Esophagus squamous epithelium (tissue), 5 donors: Measurements from ENCODE around the gene PDS5B. TPM values are rescaled to one million over a fixed set of nuclear protein-coding genes. Genes with fewer than 3 reads are reported as not detected.

ENCODE experiments used
- DNase-seq: peaks from one replicate; lab custom pipeline; 2025; lab: John Stamatoyannopoulos, UW
- H3K27ac ChIP-seq, 4 donors: fragments of 200-600 bp; sonication (generic); one replicate each; pipeline ENCODE4 v1.5.1; 2016 to 2019; ENCODE audit warnings: mild to moderate bottlenecking in 1 of 4
- H3K27me3 ChIP-seq, 4 donors: fragments of 200-600 bp; sonication (generic); 1 replicate in 3 of 4; 2 replicates in 1 of 4; pipeline versions ENCODE4 v1.5.1 to v1.6.0; 2017 to 2021; ENCODE audit warnings: antibody characterized with exemption in 1 of 4
- H3K36me3 ChIP-seq, 3 donors: fragments of 200-600 bp; sonication (generic); one replicate each; pipeline ENCODE4 v1.5.1; 2016 to 2019
- H3K4me1 ChIP-seq, 3 donors: fragments of 200-600 bp; sonication (generic); one replicate each; pipeline ENCODE4 v1.5.1; 2017 to 2019
- H3K4me3 ChIP-seq, 4 donors: fragments of 200-600 bp; sonication (generic); 1 replicate in 3 of 4; 2 replicates in 1 of 4; pipeline ENCODE4 v1.5.1; 2016 to 2019; ENCODE audit warnings: mild to moderate bottlenecking in 2 of 4, moderate library complexity in 1 of 4
- H3K9me3 ChIP-seq, 3 donors: fragments of 200-600 bp; sonication (generic); one replicate each; pipeline ENCODE4 v1.5.1; 2016 to 2019
- CTCF ChIP-seq, 6 experiments: fragments of 450-650 bp in 4 of 6; fragments of 200-600 bp in 2 of 6; sonication (generic) in 2 of 6; IDR thresholded peaks; one replicate each; pipeline ENCODE4 v1.5.1; 2016 to 2019; ENCODE audit warnings: antibody characterized with exemption in 6 of 6, mild to moderate bottlenecking in 4 of 6, moderate library complexity in 4 of 6
- POLR2A ChIP-seq, 4 donors: fragments of 450-650 bp; IDR thresholded peaks; one replicate each; pipeline ENCODE4 v1.6.1; 2017; ENCODE audit warnings: antibody characterized with exemption in 4 of 4, mild to moderate bottlenecking in 4 of 4, moderate library complexity in 3 of 4
- WGBS, 2 donors: methylation state at CpG; one replicate each; pipeline ENCODE4 v1.1.5; 2018; 5-methylcytosine and 5-hydroxymethylcytosine counted together
- intact Hi-C: fragments of 100-400 bp; cut with DNase I; formaldehyde crosslinking; loops from one replicate; pipeline ENCODE4 v1.15.0; 2022
- total RNA-seq, 4 donors: library from RNA; depleted of rRNA; stranded (reverse); fragments of >200 nt; gene quantifications; one replicate each; pipeline ENCODE4 v1.1.0, GENCODE V29; 2016
- donor health status: DM: yes; HTN: yes; CAD: no.

PDS5B gene
- total RNA-seq, 4 donors from 2014 or later = 8.9 to 23.5 (median 15.1) TPM

- WGBS, 2 donors = 0% methylated on average over 15 to 29 of the region's 32 CpGs
- H3K4me3 ChIP-seq = peak within 1 kb of the TSS; percentile 53 to 92 (median 74)
- intact Hi-C loops = loop anchor here (10.0 kb wide), 1 partner anchor 46 kb away; the partner anchor contains the start of gene PDS5B
- DNase-seq = peak; percentile 70
- H3K36me3 ChIP-seq = peaks cover 0 to 19% (median 0%) of the 10 kb centered on the region in 3 donors
- H3K4me1 ChIP-seq = peaks cover 9 to 46% (median 13%) of the 10 kb centered on the region in 3 donors
- no peaks in the 10 kb centered on the region for H3K27me3 ChIP-seq
- H3K27ac ChIP-seq = peak within 1 kb of the TSS; percentile 88 to 99 (median 94)
- H3K9me3 ChIP-seq = no peaks in the 10 kb centered on the region
- TF ChIP-seq CTCF (IDR thresholded peaks at IDR 0.05) (peak in 3 of 6 experiments; percentile 8 to 48 (median 13)), POLR2A (IDR thresholded peaks at IDR 0.05) (peak in 1 of 4 donors; percentile 40)
Observed at GRCh38 chr13:32538621-32539246, 47.5 kb upstream of the PDS5B start, which contains the start of gene N4BP2L2. TSS of gene N4BP2L2 (minus strand) at chr13:32538795. CDS start at chr13:32537027, 1,768 bp downstream.

- H3K27me3 ChIP-seq = peaks cover 0 to 2% (median 0%) of the 10 kb centered on the region in 4 donors
- intact Hi-C loops = no loop called here
- 82 to 89% methylated on average over 2 of the region's 2 CpGs for WGBS, 2 donors
Observed at GRCh38 chr13:32542221-32542620, 44.0 kb upstream of the PDS5B start.

GRCh38 chr13:32545083-32545482 lies 41.2 kb upstream of the PDS5B start:
- Histone ChIP-seq H3K4me3 (no peak overlapping the region), H3K4me1 (no peaks in the 10 kb centered on the region), H3K27ac (no peak overlapping the region), H3K9me3 (no peaks in the 10 kb centered on the region), H3K27me3 (peaks cover 0 to 2% (median 0%) of the 10 kb centered on the region in 4 donors), H3K36me3 (no peaks in the 10 kb centered on the region)
- intact Hi-C loops = no loop called here
- DNase-seq = no peak
- TF ChIP-seq CTCF (IDR thresholded peaks at IDR 0.05) (no peak), POLR2A (IDR thresholded peaks at IDR 0.05) (no peak)
- 40 to 88% methylated on average over 1 to 2 of the region's 2 CpGs for WGBS, 2 donors

More at GRCh38 chr13:32542221-32542620, 44.0 kb upstream of the PDS5B start:
- Histone ChIP-seq H3K4me1 (peaks cover 3 to 11% (median 6%) of the 10 kb centered on the region in 3 donors), H3K36me3 (no peaks in the 10 kb centered on the region), H3K27ac (no peak overlapping the region), H3K9me3 (no peaks in the 10 kb centered on the region), H3K4me3 (no peak overlapping the region)
- TF ChIP-seq POLR2A (IDR thresholded peaks at IDR 0.05) (no peak), CTCF (IDR thresholded peaks at IDR 0.05) (no peak)
- no peak for DNase-seq

GRCh38 chr13:32548837-32549236 lies 37.4 kb upstream of the PDS5B start:
- intact Hi-C loops = no loop called here
- TF ChIP-seq POLR2A (IDR thresholded peaks at IDR 0.05) (no peak), CTCF (IDR thresholded peaks at IDR 0.05) (no peak)
- Histone ChIP-seq H3K27ac (no peak overlapping the region), H3K9me3 (no peaks in the 10 kb centered on the region), H3K27me3 (peaks cover 0 to 2% (median 0%) of the 10 kb centered on the region in 4 donors), H3K36me3 (no peaks in the 10 kb centered on the region), H3K4me1 (no peaks in the 10 kb centered on the region), H3K4me3 (no peak overlapping the region)
- DNase-seq = no peak
- 41 to 65% methylated on average over 2 of the region's 2 CpGs for WGBS, 2 donors

GRCh38 chr13:32549788-32550187 lies 36.5 kb upstream of the PDS5B start:
- peaks cover 0 to 2% (median 0%) of the 10 kb centered on the region in 4 donors for H3K27me3 ChIP-seq
- intact Hi-C loops = no loop called here
- no peaks in the 10 kb centered on the region for H3K4me1 ChIP-seq
- H3K27ac ChIP-seq = no peak overlapping the region
- no peaks in the 10 kb centered on the region for H3K36me3 ChIP-seq
- no peak for DNase-seq
- no peaks in the 10 kb centered on the region for H3K9me3 ChIP-seq
- H3K4me3 ChIP-seq = no peak overlapping the region
- 83 to 94% methylated on average over 3 of the region's 3 CpGs for WGBS, 2 donors
- TF ChIP-seq POLR2A (IDR thresholded peaks at IDR 0.05) = no peak
- TF ChIP-seq CTCF (IDR thresholded peaks at IDR 0.05) = no peak
